Smooth muscle cell (in vitro differentiated cells): ENCODE results near the gene HOXB8. TPM values are rescaled to one million over a fixed set of nuclear protein-coding genes. Genes with fewer than 3 reads are reported as not detected.

Experiments used
- DNase-seq: peaks from one replicate; lab custom pipeline; 2025; ENCODE audit not compliant: unreplicated experiment; lab: John Stamatoyannopoulos, UW
- H2AFZ ChIP-seq: fragments of 200-600 bp; sonication (generic); 2 replicates; pipeline ENCODE4 v1.6.0; 2016; ENCODE audit warnings: antibody characterized with exemption, low read depth, mild to moderate bottlenecking
- H3F3A ChIP-seq: fragments of 200-600 bp; sonication (generic); 2 replicates; pipeline ENCODE4 v1.6.0; 2017; ENCODE audit warnings: antibody characterized with exemption, low read depth
- H3K27ac ChIP-seq: fragments of 200-600 bp; sonication (generic); 2 replicates; pipeline ENCODE4 v1.5.1; 2016; ENCODE audit warnings: low read depth, mild to moderate bottlenecking
- H3K27me3 ChIP-seq: fragments of 200-600 bp; sonication (generic); 2 replicates; pipeline ENCODE4 v1.6.1; 2016; ENCODE audit warnings: low read depth, mild to moderate bottlenecking
- H3K36me3 ChIP-seq: fragments of 200-600 bp; sonication (generic); 2 replicates; pipeline ENCODE4 v1.5.1; 2016; ENCODE audit warnings: low read depth
- H3K4me1 ChIP-seq: fragments of 200-600 bp; sonication (generic); 2 replicates; pipeline ENCODE4 v1.5.1; 2016; ENCODE audit warnings: low read depth
- H3K4me2 ChIP-seq: fragments of 200-600 bp; sonication (generic); 2 replicates; pipeline ENCODE4 v1.6.0; 2016; ENCODE audit warnings: mild to moderate bottlenecking
- H3K4me3 ChIP-seq: fragments of 200-600 bp; sonication (generic); 2 replicates; pipeline ENCODE4 v1.5.1; 2016; ENCODE audit warnings: mild to moderate bottlenecking
- H3K79me2 ChIP-seq: fragments of 200-600 bp; sonication (generic); 2 replicates; pipeline ENCODE4 v1.6.0; 2016; ENCODE audit warnings: low read depth, mild to moderate bottlenecking
- H3K9ac ChIP-seq: fragments of 200-600 bp; sonication (generic); 2 replicates; pipeline ENCODE4 v1.6.0; 2016; ENCODE audit warnings: low read depth
- H3K9me3 ChIP-seq: fragments of 200-600 bp; sonication (generic); replicated peaks from 2 replicates; pipeline ENCODE4 v1.5.1; 2016; ENCODE audit warnings: low read depth
- H4K20me1 ChIP-seq: fragments of 200-600 bp; sonication (generic); 2 replicates; pipeline ENCODE4 v1.6.0; 2016; ENCODE audit warnings: low read depth
- WGBS: methylation state at CpG from one replicate; pipeline ENCODE4 v1.1.7; 2016; ENCODE audit warnings: low lambda C conversion rate; 5-methylcytosine and 5-hydroxymethylcytosine counted together
- polyA plus RNA-seq: library from polyadenylated mRNA; unstranded; fragments of >200 nt; fragmentation: Nextera tagmentation; extraction: Ambion mirVana; gene quantifications from 2 replicates; pipeline ENCODE4 v1.2.1, GENCODE V29; 2016
- total RNA-seq: library from RNA; depleted of rRNA; stranded (reverse); fragments of >200 nt; gene quantifications from 2 replicates; pipeline ENCODE4 v1.2.3, GENCODE V29; 2014
- TF ChIP-seq, protein P1 (sequence below): fragments of 200-600 bp; sonication (generic); IDR thresholded peaks from 2 replicates; pipeline ENCODE4 v1.5.1; 2017; ENCODE audit warnings: borderline replicate concordance, mild to moderate bottlenecking, antibody characterized with exemption; ENCODE audit not compliant: insufficient read depth, poor library complexity, severe bottlenecking

The HOXB8 gene
- total and polyA plus RNA-seq, 2 experiments from 2014 or later: 0.94 to 2.0 TPM

DNA sequence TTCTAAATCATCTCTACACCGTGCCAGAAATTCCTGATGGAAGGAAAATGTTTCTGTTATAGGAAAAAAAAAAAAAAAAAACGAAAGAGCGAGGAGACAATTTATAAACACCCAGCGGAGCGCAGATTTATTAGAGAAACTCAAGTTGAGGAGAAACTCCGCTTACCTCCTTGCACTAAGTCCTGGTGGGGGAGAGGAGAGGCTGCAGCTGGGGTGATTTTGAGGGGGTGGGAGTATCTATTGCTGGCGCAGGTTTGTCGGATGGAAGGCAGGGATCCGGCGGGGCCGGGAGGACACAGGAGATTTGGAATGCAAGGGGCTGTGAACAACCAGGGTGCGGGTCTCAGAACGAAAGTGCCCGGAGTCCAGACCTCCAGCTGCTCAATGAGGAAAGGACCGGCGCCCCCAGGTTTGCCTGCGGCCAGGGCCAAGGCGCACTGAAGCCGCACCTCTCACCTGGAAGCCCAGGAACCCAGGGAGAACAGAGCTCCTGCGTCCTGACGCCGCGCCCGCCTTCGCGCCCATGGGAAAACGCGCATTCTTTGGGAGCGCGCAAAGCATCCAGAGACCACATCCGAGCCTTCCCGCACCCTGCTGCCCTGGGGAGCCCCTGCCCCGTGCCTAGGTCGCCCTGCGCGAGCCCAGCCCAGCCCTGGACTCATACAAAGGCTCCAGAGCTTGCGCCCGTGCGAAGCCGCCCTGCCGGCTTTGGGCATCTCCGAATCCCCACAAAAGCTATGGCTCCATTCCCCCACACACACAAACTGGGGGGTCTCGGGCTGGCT, 2.6 kb upstream of the HOXB8 start:
- Histone ChIP-seq H3K4me3 (peak overlapping the region; percentile 39), H3K4me2 (peak overlapping the region; percentile 98), H3F3A (peaks cover 8% of the 10 kb centered on the region), H4K20me1 (peaks cover 56% of the 10 kb centered on the region), H3K27me3 (peaks cover 86% of the 10 kb centered on the region), H2AFZ (no peak overlapping the region), H3K27ac (no peak overlapping the region), H3K79me2 (peaks cover 41% of the 10 kb centered on the region), H3K36me3 (no peaks in the 10 kb centered on the region), H3K9ac (no peak overlapping the region), H3K9me3 (no peaks in the 10 kb centered on the region), H3K4me1 (peaks cover 9% of the 10 kb centered on the region)
- TF ChIP-seq, protein P1, sequence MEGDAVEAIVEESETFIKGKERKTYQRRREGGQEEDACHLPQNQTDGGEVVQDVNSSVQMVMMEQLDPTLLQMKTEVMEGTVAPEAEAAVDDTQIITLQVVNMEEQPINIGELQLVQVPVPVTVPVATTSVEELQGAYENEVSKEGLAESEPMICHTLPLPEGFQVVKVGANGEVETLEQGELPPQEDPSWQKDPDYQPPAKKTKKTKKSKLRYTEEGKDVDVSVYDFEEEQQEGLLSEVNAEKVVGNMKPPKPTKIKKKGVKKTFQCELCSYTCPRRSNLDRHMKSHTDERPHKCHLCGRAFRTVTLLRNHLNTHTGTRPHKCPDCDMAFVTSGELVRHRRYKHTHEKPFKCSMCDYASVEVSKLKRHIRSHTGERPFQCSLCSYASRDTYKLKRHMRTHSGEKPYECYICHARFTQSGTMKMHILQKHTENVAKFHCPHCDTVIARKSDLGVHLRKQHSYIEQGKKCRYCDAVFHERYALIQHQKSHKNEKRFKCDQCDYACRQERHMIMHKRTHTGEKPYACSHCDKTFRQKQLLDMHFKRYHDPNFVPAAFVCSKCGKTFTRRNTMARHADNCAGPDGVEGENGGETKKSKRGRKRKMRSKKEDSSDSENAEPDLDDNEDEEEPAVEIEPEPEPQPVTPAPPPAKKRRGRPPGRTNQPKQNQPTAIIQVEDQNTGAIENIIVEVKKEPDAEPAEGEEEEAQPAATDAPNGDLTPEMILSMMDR: no peak
- DNase-seq: no peak
- WGBS: 7% methylated on average over 42 of the region's 43 CpGs

GRCh38 chr17:48616717-48617470, 1.8 kb upstream of the HOXB8 start:
- Histone ChIP-seq H3K79me2 (peaks cover 45% of the 10 kb centered on the region), H3K9me3 (no peaks in the 10 kb centered on the region), H3K4me2 (peak overlapping the region; percentile 98), H3K27ac (no peak overlapping the region), H3K36me3 (no peaks in the 10 kb centered on the region), H4K20me1 (peaks cover 48% of the 10 kb centered on the region), H3F3A (peaks cover 8% of the 10 kb centered on the region), H3K27me3 (peaks cover 79% of the 10 kb centered on the region), H3K9ac (no peak overlapping the region), H3K4me1 (peaks cover 14% of the 10 kb centered on the region), H2AFZ (no peak overlapping the region), H3K4me3 (peak overlapping the region; percentile 39)
- 29% methylated on average over 15 of the region's 15 CpGs for WGBS
- TF ChIP-seq, protein P1: no peak
- DNase-seq: no peak

GRCh38 chr17:48615963-48616716, 1.0 kb upstream of the HOXB8 start:
- peaks cover 71% of the 10 kb centered on the region for H3K27me3 ChIP-seq
- peaks cover 45% of the 10 kb centered on the region for H3K79me2 ChIP-seq
- no peak overlapping the region for H2AFZ ChIP-seq
- peak overlapping the region; percentile 98 for H3K4me2 ChIP-seq
- H3K27ac ChIP-seq: peak overlapping the region; percentile 45
- no peaks in the 10 kb centered on the region for H3K9me3 ChIP-seq
- H3K4me1 ChIP-seq: peaks cover 16% of the 10 kb centered on the region
- H3F3A ChIP-seq: peaks cover 8% of the 10 kb centered on the region
- TF ChIP-seq, protein P1: no peak
- no peaks in the 10 kb centered on the region for H3K36me3 ChIP-seq
- no peak for DNase-seq
- H3K4me3 ChIP-seq: peak overlapping the region; percentile 69
- peak overlapping the region; percentile 8 for H3K9ac ChIP-seq
- H4K20me1 ChIP-seq: peaks cover 41% of the 10 kb centered on the region
- WGBS: 24% methylated on average over 17 of the region's 17 CpGs
